IPS-18a (cell line): ENCODE data around the gene CADPS2.
"Not testable (repeated sequence)": the region's sequence is repeated elsewhere in the genome, so short reads cannot be mapped to it uniquely, and the experiment has no call there.

Source experiments
- H3K27ac ChIP-seq: one replicate; pipeline ENCODE4 v1.5.1; 2013; ENCODE audit warnings: low read length
- H3K27me3 ChIP-seq: one replicate; pipeline ENCODE4 v1.6.1; 2013; ENCODE audit warnings: mild to moderate bottlenecking, low read length; ENCODE audit not compliant: control insufficient read depth, insufficient read depth
- H3K36me3 ChIP-seq: one replicate; pipeline ENCODE4 v1.6.1; 2013; ENCODE audit warnings: low read depth, low read length; ENCODE audit not compliant: control insufficient read depth
- H3K4me1 ChIP-seq: one replicate; pipeline ENCODE4 v1.6.1; 2013; ENCODE audit warnings: low read depth, low read length; ENCODE audit not compliant: control insufficient read depth
- H3K4me3 ChIP-seq: one replicate; pipeline ENCODE4 v1.5.1; 2013; ENCODE audit warnings: low read length
- H3K9ac ChIP-seq: one replicate; pipeline ENCODE4 v1.6.1; 2013; ENCODE audit warnings: mild to moderate bottlenecking, low read length, moderate library complexity
- H3K9me3 ChIP-seq: one replicate; pipeline ENCODE4 v1.6.1; 2013; ENCODE audit warnings: low read depth, low read length; ENCODE audit not compliant: control insufficient read depth

Gene CADPS2

GRCh38 chr7:122291189-122291588 lies 595.1 kb downstream of the CADPS2 start:
- no peaks in the 10 kb centered on the region for H3K9me3 ChIP-seq
- no peak overlapping the region for H3K4me3 ChIP-seq
- H3K27ac ChIP-seq: no peak overlapping the region
- no peaks in the 10 kb centered on the region for H3K27me3 ChIP-seq
- H3K36me3 ChIP-seq: no peaks in the 10 kb centered on the region
- no peak overlapping the region for H3K9ac ChIP-seq
- H3K4me1 ChIP-seq: no peaks in the 10 kb centered on the region

- H3K4me1 ChIP-seq: no peaks in the 10 kb centered on the region
- H3K9me3 ChIP-seq: no peaks in the 10 kb centered on the region
- no peak overlapping the region for H3K4me3 ChIP-seq
- H3K27ac ChIP-seq: no peak overlapping the region
- no peaks in the 10 kb centered on the region for H3K27me3 ChIP-seq
- H3K9ac ChIP-seq: no peak overlapping the region
- H3K36me3 ChIP-seq: no peaks in the 10 kb centered on the region
Measured at GRCh38 chr7:122290476-122290875, 595.8 kb downstream of the CADPS2 start.

- no peak overlapping the region for H3K27ac ChIP-seq
- no peaks in the 10 kb centered on the region for H3K4me1 ChIP-seq
- no peak overlapping the region for H3K9ac ChIP-seq
- no peaks in the 10 kb centered on the region for H3K9me3 ChIP-seq
- no peaks in the 10 kb centered on the region for H3K36me3 ChIP-seq
- no peaks in the 10 kb centered on the region for H3K27me3 ChIP-seq
- no peak overlapping the region for H3K4me3 ChIP-seq
Measured at GRCh38 chr7:122289426-122289825, 596.8 kb downstream of the CADPS2 start.

GRCh38 chr7:122284608-122285007 lies 601.7 kb downstream of the CADPS2 start:
- not testable (repeated sequence) for H3K27ac ChIP-seq, H3K36me3 ChIP-seq, H3K4me1 ChIP-seq, H3K4me3 ChIP-seq, H3K9ac ChIP-seq, H3K27me3 ChIP-seq, H3K9me3 ChIP-seq

- Histone ChIP-seq H3K9ac (no peak overlapping the region), H3K27me3 (no peaks in the 10 kb centered on the region), H3K4me1 (peaks cover 3% of the 10 kb centered on the region), H3K27ac (no peak overlapping the region), H3K4me3 (no peak overlapping the region), H3K36me3 (no peaks in the 10 kb centered on the region), H3K9me3 (no peaks in the 10 kb centered on the region)
Measured at GRCh38 chr7:122273117-122273516, 613.1 kb downstream of the CADPS2 start.

- Histone ChIP-seq H3K4me3 (no peak overlapping the region), H3K36me3 (no peaks in the 10 kb centered on the region), H3K27me3 (no peaks in the 10 kb centered on the region), H3K4me1 (peaks cover 3% of the 10 kb centered on the region), H3K9me3 (no peaks in the 10 kb centered on the region), H3K9ac (no peak overlapping the region), H3K27ac (no peak overlapping the region)
Measured at GRCh38 chr7:122269241-122269640, 617.0 kb downstream of the CADPS2 start.
